Thyroid gland (tissue), 4 donors: ENCODE results near the gene C16orf96.

Experiments
- CTCF ChIP-seq, 6 experiments: fragments of 200-600 bp in 3 of 6; fragments of 450-650 bp in 3 of 6; sonication (generic) in 3 of 6; IDR thresholded peaks; one replicate each; pipeline ENCODE4 v1.5.1; 2016 to 2019; ENCODE audit warnings: antibody characterized with exemption in 6 of 6, mild to moderate bottlenecking in 2 of 6, inconsistent platforms in 1 of 6, moderate library complexity in 1 of 6
- POLR2A ChIP-seq, 2 donors: fragments of 450-650 bp; IDR thresholded peaks; one replicate each; pipeline ENCODE4 v1.6.1; 2017; ENCODE audit warnings: antibody characterized with exemption in 2 of 2, mild to moderate bottlenecking in 2 of 2, moderate library complexity in 1 of 2

GRCh38 chr16:4510747-4511426 lies 45.3 kb upstream of the C16orf96 start:
- TF ChIP-seq CTCF (IDR thresholded peaks at IDR 0.05) (no peak), POLR2A (IDR thresholded peaks at IDR 0.05) (no peak)
